GM18951 (cell line): ENCODE results near the gene ETV4.

ENCODE experiments used
- POLR2A ChIP-seq: IDR thresholded peaks from 4 replicates; pipeline ENCODE4 v1.6.1; 2011; ENCODE audit warnings: mild to moderate bottlenecking; ENCODE audit not compliant: insufficient read length, insufficient read depth; ENCODE audit errors: extremely low read depth
- in situ Hi-C: fragments of 300-500 bp; cut with MboI; formaldehyde crosslinking; loops from one replicate; pipeline ENCODE4 v1.12.0; 2022; ENCODE audit warnings: low sequenced_read_pairs, mixed read lengths, inconsistent platforms; ENCODE audit not compliant: unreplicated experiment

Gene ETV4

DNA sequence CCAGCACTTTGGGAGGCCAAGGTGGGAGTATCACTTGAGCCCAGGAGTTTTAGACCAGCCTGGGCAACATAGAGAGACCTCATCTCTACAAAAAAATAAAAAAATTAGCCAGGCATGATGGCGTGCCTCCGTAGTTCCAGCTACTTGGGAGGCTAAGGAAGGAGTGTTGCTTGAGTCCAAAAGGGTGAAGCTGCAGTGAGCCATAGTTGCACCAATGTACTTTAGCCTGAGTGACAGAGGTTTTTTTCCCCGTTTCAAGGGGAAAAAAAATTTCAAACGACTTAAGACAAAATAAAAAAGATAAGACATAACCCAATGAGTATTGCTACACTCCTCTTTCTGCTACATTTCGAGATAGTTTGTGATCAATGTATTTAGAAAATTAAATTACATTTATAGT, 55.5 kb downstream of the ETV4 start:
- no peak for TF ChIP-seq POLR2A
- in situ Hi-C loops: no loop called here

DNA sequence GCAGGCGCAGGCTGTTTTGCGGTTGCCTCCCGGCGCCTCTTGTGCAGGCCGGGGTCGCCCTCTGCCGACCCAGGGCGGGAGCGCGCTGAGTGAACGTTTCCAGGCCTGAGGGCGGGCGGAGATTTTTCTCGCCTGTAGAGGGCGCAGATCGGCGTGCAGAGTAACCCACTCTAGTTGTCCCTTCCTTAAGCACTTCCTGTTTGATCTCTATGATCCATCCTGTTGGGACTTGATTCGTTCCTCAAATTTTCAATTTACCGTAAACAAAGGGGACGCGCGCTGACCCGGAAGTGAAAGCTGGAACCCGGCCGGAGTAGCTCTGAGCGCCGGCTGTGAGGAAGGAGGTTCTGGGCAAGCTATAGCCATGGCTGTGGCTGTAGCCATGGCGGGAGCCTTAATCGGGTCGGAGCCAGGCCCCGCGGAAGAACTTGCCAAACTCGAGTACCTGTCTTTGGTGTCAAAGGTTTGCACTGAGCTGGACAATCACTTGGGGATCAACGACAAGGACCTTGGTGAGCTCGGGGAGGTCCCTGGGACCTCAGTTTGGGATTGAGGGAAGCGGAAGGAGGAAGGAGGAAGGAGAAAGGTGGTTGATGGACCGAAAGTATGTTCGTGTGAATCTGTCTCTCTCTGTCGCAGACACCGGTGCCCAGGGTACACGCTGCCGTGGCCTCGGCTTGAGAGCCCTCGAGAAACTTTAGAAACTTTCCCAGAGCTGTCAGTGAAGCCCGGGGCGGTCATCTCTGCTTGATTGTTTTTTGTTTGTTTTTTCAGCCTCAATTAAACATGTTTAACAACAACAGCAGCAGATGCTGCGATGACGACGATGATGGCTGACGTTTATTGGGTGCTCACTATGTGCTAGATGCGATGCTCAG, 62.2 kb downstream of the ETV4 start, which contains the start of gene DHX8:
DHX8 (plus strand) TSS at position 302 of the 878 bp plus-strand sequence; CDS start at position 365, 63 bp downstream.
- peak; percentile 90 for TF ChIP-seq POLR2A
- in situ Hi-C loops: loop anchor here (5.0 kb wide), 1 partner anchor 92 kb away; no protein-coding TSS in a partner anchor

DNA sequence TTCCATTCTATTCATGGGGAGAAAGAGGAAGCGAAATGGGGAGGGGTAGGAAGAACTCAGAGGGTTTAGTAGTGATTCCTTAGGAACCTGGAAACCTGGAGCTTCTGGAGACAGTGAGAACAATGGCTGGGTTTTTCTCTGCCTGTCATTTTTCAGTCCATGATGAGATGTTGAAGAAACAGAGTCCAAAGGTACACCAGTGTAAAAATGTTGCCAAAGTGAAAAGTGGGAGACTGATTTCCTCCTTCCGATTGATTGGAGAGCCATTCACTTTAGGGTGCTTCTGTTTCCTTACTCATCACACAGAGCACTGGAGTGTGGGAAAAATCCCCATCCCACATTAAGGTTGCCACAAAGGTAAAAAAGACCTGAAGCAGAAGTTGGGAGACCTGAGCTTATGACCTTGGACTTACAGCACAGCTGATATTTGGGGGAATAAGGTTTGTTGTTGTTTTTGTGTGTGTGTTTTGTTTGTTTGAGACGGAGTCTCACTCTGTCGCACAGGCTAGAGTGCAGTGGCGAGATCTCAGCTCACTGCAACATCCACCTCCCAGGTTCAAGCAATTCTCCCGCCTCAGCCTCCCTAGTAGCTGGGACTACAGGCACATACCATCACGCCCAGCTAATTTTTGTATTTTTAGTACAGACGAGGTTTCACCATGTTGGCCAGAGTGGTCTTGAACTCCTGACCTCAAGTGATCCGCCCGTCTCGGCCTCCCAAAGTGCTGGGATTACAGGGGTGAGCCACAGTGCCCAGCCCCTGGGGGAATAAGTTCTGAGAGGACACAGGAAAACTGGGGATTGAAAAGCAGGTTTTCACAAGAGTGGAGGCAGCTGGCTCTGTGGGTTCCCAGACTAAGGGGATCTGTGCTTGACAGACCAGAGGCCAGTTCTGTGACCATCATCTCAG, 63.8 kb downstream of the ETV4 start:
- in situ Hi-C loops: loop anchor here (5.0 kb wide), 1 partner anchor 90 kb away; no protein-coding TSS in a partner anchor

DNA sequence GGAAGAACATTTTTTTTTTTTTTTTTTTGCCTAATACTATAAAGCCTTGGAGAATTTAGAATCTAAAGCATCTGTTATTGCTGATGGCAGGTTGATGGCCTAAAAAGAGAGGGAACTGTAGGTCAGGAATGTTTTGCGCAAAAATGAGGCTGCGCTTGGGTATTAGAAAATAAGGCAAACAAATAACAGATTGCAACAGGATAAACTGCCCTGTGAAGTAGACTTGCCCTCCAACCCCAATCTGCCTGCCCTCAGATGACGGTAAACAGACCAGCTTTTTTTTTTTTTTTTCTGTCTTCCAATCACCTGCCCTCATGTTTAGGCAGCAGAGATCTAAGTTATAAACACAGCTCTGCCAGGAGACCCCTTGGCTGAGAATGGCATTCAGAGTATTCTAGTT, 66.2 kb downstream of the ETV4 start:
- in situ Hi-C loops: loop anchor here (5.0 kb wide), 1 partner anchor 88 kb away; no protein-coding TSS in a partner anchor
- no peak for TF ChIP-seq POLR2A

More for the DNA sequence above, 63.8 kb downstream of the ETV4 start:
- no peak for TF ChIP-seq POLR2A
